OCI-LY1 (cell line): Measurements from ENCODE around the gene SNHG17.

Experiments used
- H2AFZ ChIP-seq: fragments of 200-600 bp; sonication (generic), shearing (Covaris generic); 2 replicates; pipeline ENCODE4 v1.6.0; 2014; ENCODE audit warnings: antibody characterized with exemption, mild to moderate bottlenecking, low read length
- H3F3A ChIP-seq: fragments of 200-600 bp; sonication (generic), shearing (Covaris generic); 2 replicates; pipeline ENCODE4 v1.6.0; 2014; ENCODE audit warnings: mild to moderate bottlenecking, antibody characterized with exemption, low read length, moderate library complexity; ENCODE audit not compliant: insufficient read depth
- H3K27ac ChIP-seq: fragments of 200-600 bp; sonication (generic); 2 replicates; pipeline ENCODE4 v1.5.1; 2014; ENCODE audit warnings: low read length, mixed run types, mild to moderate bottlenecking, low read depth; ENCODE audit not compliant: poor library complexity, severe bottlenecking
- H3K27me3 ChIP-seq: fragments of 200-600 bp; sonication (generic); 2 replicates; pipeline ENCODE4 v1.6.0; 2014; ENCODE audit warnings: antibody characterized with exemption, mild to moderate bottlenecking, low read length, moderate library complexity; ENCODE audit not compliant: insufficient read depth
- H3K36me3 ChIP-seq: fragments of 200-600 bp; sonication (generic); 2 replicates; pipeline ENCODE4 v1.6.1; 2014; ENCODE audit warnings: mild to moderate bottlenecking, antibody characterized with exemption, low read length, moderate library complexity, mixed read lengths; ENCODE audit not compliant: insufficient read depth
- H3K4me1 ChIP-seq: fragments of 200-600 bp; sonication (generic); 2 replicates; pipeline ENCODE4 v1.5.1; 2014; ENCODE audit warnings: mild to moderate bottlenecking, low read length, moderate library complexity; ENCODE audit not compliant: insufficient read depth, severe bottlenecking
- H3K4me2 ChIP-seq: fragments of 200-600 bp; sonication (generic), shearing (Covaris generic); 2 replicates; pipeline ENCODE4 v1.6.1; 2014; ENCODE audit warnings: low read length
- H3K4me3 ChIP-seq: fragments of 200-600 bp; sonication (generic); 2 replicates; pipeline ENCODE4 v1.5.1; 2014; ENCODE audit warnings: low read length, low read depth, mild to moderate bottlenecking, mixed read lengths; ENCODE audit not compliant: poor library complexity, severe bottlenecking
- H3K79me2 ChIP-seq: fragments of 200-600 bp; shearing (Covaris generic); 2 replicates; pipeline ENCODE4 v1.6.1; 2016; ENCODE audit warnings: mixed run types, low read length, mixed read lengths; ENCODE audit not compliant: insufficient read depth
- H3K9ac ChIP-seq: fragments of 200-600 bp; sonication (generic), shearing (Covaris generic); 2 replicates; pipeline ENCODE4 v1.6.1; 2014; ENCODE audit warnings: mild to moderate bottlenecking, low read length, mixed read lengths
- H3K9me2 ChIP-seq: fragments of 200-600 bp; sonication (generic), shearing (Covaris generic); 2 replicates; pipeline ENCODE4 v1.6.1; 2014; ENCODE audit warnings: low read depth, mild to moderate bottlenecking, low read length, mixed read lengths
- H3K9me3 ChIP-seq: fragments of 200-600 bp; shearing (Covaris generic); 2 replicates; pipeline ENCODE4 v1.6.1; 2014; ENCODE audit warnings: low read length, mixed read lengths
- H4K20me1 ChIP-seq: fragments of 200-600 bp; sonication (generic), shearing (Covaris generic); 2 replicates; pipeline ENCODE4 v1.6.0; 2016; ENCODE audit warnings: mild to moderate bottlenecking, low read length; ENCODE audit not compliant: insufficient read depth
- CTCF ChIP-seq: fragments of 200-600 bp; sonication (generic), shearing (Covaris generic); IDR thresholded peaks from 2 replicates; pipeline ENCODE4 v1.5.1; 2017; ENCODE audit warnings: mild to moderate bottlenecking, antibody characterized with exemption, low read length, moderate library complexity, mixed read lengths
- EZH2 ChIP-seq: fragments of 200-600 bp; sonication (generic), shearing (Covaris generic); IDR thresholded peaks from 2 replicates; pipeline ENCODE4 v1.8.0; 2017; ENCODE audit warnings: borderline replicate concordance, mixed run types, mild to moderate bottlenecking, antibody characterized with exemption, low read length, moderate library complexity, mixed read lengths

The SNHG17 gene

DNA sequence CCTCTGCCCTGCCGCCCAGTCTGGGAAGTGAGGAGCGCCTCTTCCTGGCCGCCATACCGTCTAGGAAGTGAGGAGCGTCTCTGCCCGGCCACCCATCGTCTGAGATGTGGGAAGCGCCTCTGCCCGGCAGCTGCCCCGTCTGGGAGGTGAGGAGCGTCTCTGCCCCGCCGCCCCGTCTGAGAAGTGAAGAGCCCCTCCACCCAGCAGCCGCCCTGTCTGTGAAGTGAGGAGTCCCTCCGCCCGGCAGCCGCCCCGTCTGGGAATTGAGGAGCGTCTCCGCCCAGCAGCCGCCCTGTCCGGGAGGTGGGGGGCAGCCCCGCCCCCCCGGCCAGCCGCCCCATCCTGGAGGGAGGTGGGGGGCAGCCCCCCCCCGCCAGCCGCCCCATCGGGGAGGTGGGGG, 27.8 kb downstream of the SNHG17 start:
- Histone ChIP-seq H3K4me2 (no peak overlapping the region), H3K27me3 (no peaks in the 10 kb centered on the region), H3K9ac (no peak overlapping the region), H4K20me1 (no peaks in the 10 kb centered on the region), H3F3A (no peaks in the 10 kb centered on the region), H2AFZ (no peak overlapping the region), H3K4me3 (no peak overlapping the region), H3K79me2 (no peaks in the 10 kb centered on the region), H3K4me1 (no peaks in the 10 kb centered on the region), H3K27ac (no peak overlapping the region), H3K36me3 (peaks cover 27% of the 10 kb centered on the region), H3K9me3 (no peaks in the 10 kb centered on the region), H3K9me2 (no peaks in the 10 kb centered on the region)
- TF ChIP-seq EZH2, result no peak
- no peak for TF ChIP-seq CTCF

DNA sequence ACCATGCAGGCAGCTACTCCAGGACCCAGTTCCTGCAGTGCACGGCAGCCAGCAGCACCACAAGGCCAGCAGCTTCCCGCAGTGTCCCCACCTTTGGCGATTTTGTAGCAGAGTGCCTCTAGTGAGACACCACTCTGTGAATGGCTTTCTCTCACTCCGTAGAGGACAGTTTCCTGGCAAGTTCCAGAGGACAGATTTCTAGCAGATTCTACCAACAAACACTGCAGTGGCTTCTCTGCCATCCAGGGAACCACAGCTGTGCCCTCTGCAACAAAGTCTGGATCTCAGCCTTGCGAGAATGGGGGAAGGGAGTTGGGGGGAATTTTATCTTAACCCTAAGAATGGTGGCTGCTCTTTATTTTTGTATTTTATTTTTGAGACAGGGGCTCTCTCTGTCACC, 28.7 kb downstream of the SNHG17 start:
- Histone ChIP-seq H3K27me3 (no peaks in the 10 kb centered on the region), H3K9ac (no peak overlapping the region), H3K27ac (no peak overlapping the region), H3K9me3 (no peaks in the 10 kb centered on the region), H2AFZ (no peak overlapping the region), H3K4me1 (no peaks in the 10 kb centered on the region), H3K4me2 (no peak overlapping the region), H3F3A (no peaks in the 10 kb centered on the region), H3K79me2 (no peaks in the 10 kb centered on the region), H3K9me2 (no peaks in the 10 kb centered on the region), H3K36me3 (peaks cover 19% of the 10 kb centered on the region), H4K20me1 (no peaks in the 10 kb centered on the region), H3K4me3 (no peak overlapping the region)
- no peak for TF ChIP-seq CTCF
- TF ChIP-seq EZH2, result no peak

- TF ChIP-seq CTCF (no peak), EZH2 (no peak)
- no peak overlapping the region for H3K4me3 ChIP-seq
- peaks cover 11% of the 10 kb centered on the region for H3K36me3 ChIP-seq
- no peaks in the 10 kb centered on the region for H3F3A ChIP-seq
- H3K79me2 ChIP-seq, result no peaks in the 10 kb centered on the region
- no peak overlapping the region for H2AFZ ChIP-seq
- no peaks in the 10 kb centered on the region for H3K9me3 ChIP-seq
- H3K9me2 ChIP-seq, result no peaks in the 10 kb centered on the region
- H3K27me3 ChIP-seq, result no peaks in the 10 kb centered on the region
- H3K4me2 ChIP-seq, result no peak overlapping the region
- H3K4me1 ChIP-seq, result no peaks in the 10 kb centered on the region
- H3K9ac ChIP-seq, result no peak overlapping the region
- H3K27ac ChIP-seq, result no peak overlapping the region
- no peaks in the 10 kb centered on the region for H4K20me1 ChIP-seq
These were observed 30.0 kb downstream of the SNHG17 start for GRCh38 chr20:38405132-38405531.
